Neutrophil (primary cell): ENCODE data around the gene PCDHAC2.

Experiments
- H3K27ac ChIP-seq: fragments of 200-600 bp; sonication (generic); 2 replicates; pipeline ENCODE4 v1.5.1; 2016; ENCODE audit warnings: mild to moderate bottlenecking, moderate library complexity
- H3K27me3 ChIP-seq: fragments of 200-600 bp; sonication (generic); 2 replicates; pipeline ENCODE4 v1.6.0; 2016; ENCODE audit warnings: mild to moderate bottlenecking
- H3K36me3 ChIP-seq: fragments of 200-600 bp; sonication (generic); 2 replicates; pipeline ENCODE4 v1.5.1; 2017
- H3K4me1 ChIP-seq, 2 experiments: fragments of 200-600 bp in 1 of 2; sonication (generic) in 1 of 2; 1 replicate in 1 of 2; 2 replicates in 1 of 2; pipeline versions ENCODE4 v1.5.1 to v1.6.1; 2013 to 2016; ENCODE audit warnings: low read depth in 1 of 2, low read length in 1 of 2, mild to moderate bottlenecking in 1 of 2, moderate library complexity in 1 of 2; ENCODE audit not compliant: control insufficient read depth in 1 of 2, insufficient read depth in 1 of 2
- H3K4me3 ChIP-seq, 2 experiments: fragments of 200-600 bp in 1 of 2; sonication (generic) in 1 of 2; 1 replicate in 1 of 2; 2 replicates in 1 of 2; pipeline ENCODE4 v1.5.1; 2013 to 2016; ENCODE audit warnings: low read depth in 1 of 2, low read length in 1 of 2, mild to moderate bottlenecking in 1 of 2, moderate library complexity in 1 of 2
- H3K9me3 ChIP-seq: fragments of 200-600 bp; sonication (generic); 2 replicates; pipeline ENCODE4 v1.5.1; 2016
- TF ChIP-seq, protein P1 (sequence below): fragments of 200-600 bp; sonication (generic); IDR thresholded peaks from 2 replicates; pipeline ENCODE4 v1.5.1; 2016; ENCODE audit warnings: antibody characterized with exemption

Gene PCDHAC2

DNA sequence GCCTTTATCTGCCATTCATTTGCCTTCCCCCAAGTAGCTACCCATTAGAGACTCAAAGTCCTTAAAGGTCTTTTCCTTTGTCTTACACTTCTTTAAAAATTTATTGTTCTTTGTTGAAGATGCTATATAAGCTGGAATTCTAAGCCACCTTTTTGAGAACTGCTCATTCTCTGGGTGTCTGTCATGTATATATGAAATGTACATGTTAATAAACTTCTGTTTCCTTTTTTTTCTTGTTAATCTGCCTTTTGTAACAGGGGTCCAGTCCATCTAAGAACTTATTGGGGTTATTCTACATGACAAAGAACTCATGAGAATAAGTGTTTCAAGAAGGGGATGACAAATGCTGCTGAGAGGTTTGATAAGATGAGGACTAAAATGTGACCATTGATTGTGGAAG, 41.5 kb downstream of the PCDHAC2 start:
- no peak overlapping the region for H3K4me3 ChIP-seq
- H3K36me3 ChIP-seq = no peaks in the 10 kb centered on the region
- H3K9me3 ChIP-seq = no peaks in the 10 kb centered on the region
- H3K27me3 ChIP-seq = no peaks in the 10 kb centered on the region
- H3K4me1 ChIP-seq = no peaks in the 10 kb centered on the region
- H3K27ac ChIP-seq = no peak overlapping the region
- TF ChIP-seq, protein P1, sequence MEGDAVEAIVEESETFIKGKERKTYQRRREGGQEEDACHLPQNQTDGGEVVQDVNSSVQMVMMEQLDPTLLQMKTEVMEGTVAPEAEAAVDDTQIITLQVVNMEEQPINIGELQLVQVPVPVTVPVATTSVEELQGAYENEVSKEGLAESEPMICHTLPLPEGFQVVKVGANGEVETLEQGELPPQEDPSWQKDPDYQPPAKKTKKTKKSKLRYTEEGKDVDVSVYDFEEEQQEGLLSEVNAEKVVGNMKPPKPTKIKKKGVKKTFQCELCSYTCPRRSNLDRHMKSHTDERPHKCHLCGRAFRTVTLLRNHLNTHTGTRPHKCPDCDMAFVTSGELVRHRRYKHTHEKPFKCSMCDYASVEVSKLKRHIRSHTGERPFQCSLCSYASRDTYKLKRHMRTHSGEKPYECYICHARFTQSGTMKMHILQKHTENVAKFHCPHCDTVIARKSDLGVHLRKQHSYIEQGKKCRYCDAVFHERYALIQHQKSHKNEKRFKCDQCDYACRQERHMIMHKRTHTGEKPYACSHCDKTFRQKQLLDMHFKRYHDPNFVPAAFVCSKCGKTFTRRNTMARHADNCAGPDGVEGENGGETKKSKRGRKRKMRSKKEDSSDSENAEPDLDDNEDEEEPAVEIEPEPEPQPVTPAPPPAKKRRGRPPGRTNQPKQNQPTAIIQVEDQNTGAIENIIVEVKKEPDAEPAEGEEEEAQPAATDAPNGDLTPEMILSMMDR = no peak

DNA sequence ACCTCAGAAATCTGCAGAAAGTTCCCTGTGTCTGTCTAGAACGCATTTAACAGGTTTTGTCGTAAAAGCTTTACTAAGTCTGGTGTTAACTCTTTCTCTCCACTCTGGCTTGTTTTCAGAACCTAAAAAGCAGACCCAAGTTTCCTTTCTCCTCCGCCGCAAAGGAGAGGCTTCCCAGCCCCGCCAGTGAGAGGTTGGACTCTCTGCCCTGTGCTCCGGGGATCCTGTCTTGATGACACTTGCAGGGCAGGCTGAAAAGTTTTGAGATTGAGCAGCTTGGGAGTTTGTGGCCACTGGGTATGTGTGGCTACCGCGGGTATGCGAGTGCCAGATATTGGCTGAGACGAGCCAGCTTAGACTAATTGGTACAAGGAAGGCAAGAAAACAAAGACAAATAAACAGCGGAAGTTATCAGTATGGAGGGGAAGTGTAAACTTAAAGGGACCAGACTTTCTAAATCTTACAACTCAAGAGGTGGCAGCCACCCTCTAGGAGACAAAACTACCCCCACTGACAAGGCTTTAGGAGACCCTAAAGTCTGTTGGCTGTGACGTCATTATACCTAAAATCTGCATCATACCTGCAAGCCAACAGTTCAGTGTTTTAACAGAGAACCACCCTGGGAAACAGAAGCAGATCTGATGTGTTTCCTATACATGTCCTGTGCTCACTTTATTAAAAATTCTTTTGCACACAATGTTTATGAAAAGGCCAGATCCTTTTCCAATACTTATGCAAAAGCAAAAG, 43.9 kb downstream of the PCDHAC2 start:
- Histone ChIP-seq H3K4me3 (no peak overlapping the region), H3K4me1 (no peaks in the 10 kb centered on the region), H3K27me3 (no peaks in the 10 kb centered on the region), H3K36me3 (no peaks in the 10 kb centered on the region), H3K9me3 (no peaks in the 10 kb centered on the region), H3K27ac (no peak overlapping the region)
- TF ChIP-seq, protein P1 = no peak

DNA sequence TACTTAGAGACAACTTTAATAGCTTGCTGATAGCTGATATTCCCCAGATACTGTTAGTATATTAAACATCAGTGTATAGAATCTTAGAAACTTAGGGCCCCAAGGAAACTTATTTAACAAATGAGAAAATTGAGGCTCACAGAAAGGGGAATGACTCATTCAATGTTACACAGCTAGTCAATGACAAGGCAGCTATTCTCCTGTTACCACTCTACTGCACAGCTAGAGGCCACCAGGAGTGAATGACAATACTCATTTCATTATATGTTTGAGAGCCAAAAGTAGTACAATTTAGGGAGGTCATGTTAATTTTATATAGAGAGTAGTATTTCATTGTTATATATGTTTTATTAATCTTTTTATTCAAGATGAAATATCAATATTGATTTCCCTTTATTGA, 51.7 kb downstream of the PCDHAC2 start:
- TF ChIP-seq, protein P1 = no peak
- Histone ChIP-seq H3K27me3 (no peaks in the 10 kb centered on the region), H3K27ac (no peak overlapping the region)

More for the DNA sequence above, 51.7 kb downstream of the PCDHAC2 start:
- Histone ChIP-seq H3K9me3 (no peaks in the 10 kb centered on the region), H3K36me3 (no peaks in the 10 kb centered on the region), H3K4me3 (no peak overlapping the region), H3K4me1 (no peaks in the 10 kb centered on the region)
